ENCODE measurements around the gene ZSCAN5B. TPM values are rescaled to one million over a fixed set of nuclear protein-coding genes. Genes with fewer than 3 reads are reported as not detected.

Gene ZSCAN5B
- total and polyA plus RNA-seq, 9 of the 15 experiments (the other 6 are each of a cell fraction or from before 2014, with no cell fraction given), result 0.03 to 0.07 TPM; not detected in 7

GRCh38 chr19:56156768-56157167, 40.8 kb downstream of the ZSCAN5B start:
- ATAC-seq (no peak), DNase-seq (ENCODE audit: extremely low read depth in 1 of 4, low spot score in 3 of 4) (no peak), FAIRE-seq (no peak)
- in situ Hi-C loops (cut with MboI), result no loop called here
- ChIA-PET CTCF (ENCODE audit: low intra/inter-chr PET ratio) (no interaction called here), POLR2A (no interaction called here)
- no peak overlapping the region for H3K4me2 ChIP-seq (ENCODE audit: insufficient read depth, low read length)
- no peaks in the 10 kb centered on the region for H4K20me1 ChIP-seq (replicated peaks; ENCODE audit: control insufficient read depth, insufficient read depth, low read length)
- no peak overlapping the region for H3K27ac ChIP-seq (ENCODE audit: extremely low read depth, low read depth, low read length)
- 84% methylated on average over 11 of the region's 11 CpGs for WGBS (ENCODE audit: insufficient coverage, low coverage, missing lambda C conversion rate)
- TF ChIP-seq NUFIP1 (IDR thresholded peaks at IDR 0.05; ENCODE audit: partially characterized antibody) (no peak), POLR2G (IDR thresholded peaks at IDR 0.05; ENCODE audit: low read depth, low read length) (0 out of 2 replicates have a peak, but pooled peaks have one; percentile 11), ZNF24 (IDR thresholded peaks at IDR 0.05) (no peak), IFI16 (CRISPR knock-in tag; IDR thresholded peaks at IDR 0.05) (no peak)
- TF ChIP-seq, protein P1, sequence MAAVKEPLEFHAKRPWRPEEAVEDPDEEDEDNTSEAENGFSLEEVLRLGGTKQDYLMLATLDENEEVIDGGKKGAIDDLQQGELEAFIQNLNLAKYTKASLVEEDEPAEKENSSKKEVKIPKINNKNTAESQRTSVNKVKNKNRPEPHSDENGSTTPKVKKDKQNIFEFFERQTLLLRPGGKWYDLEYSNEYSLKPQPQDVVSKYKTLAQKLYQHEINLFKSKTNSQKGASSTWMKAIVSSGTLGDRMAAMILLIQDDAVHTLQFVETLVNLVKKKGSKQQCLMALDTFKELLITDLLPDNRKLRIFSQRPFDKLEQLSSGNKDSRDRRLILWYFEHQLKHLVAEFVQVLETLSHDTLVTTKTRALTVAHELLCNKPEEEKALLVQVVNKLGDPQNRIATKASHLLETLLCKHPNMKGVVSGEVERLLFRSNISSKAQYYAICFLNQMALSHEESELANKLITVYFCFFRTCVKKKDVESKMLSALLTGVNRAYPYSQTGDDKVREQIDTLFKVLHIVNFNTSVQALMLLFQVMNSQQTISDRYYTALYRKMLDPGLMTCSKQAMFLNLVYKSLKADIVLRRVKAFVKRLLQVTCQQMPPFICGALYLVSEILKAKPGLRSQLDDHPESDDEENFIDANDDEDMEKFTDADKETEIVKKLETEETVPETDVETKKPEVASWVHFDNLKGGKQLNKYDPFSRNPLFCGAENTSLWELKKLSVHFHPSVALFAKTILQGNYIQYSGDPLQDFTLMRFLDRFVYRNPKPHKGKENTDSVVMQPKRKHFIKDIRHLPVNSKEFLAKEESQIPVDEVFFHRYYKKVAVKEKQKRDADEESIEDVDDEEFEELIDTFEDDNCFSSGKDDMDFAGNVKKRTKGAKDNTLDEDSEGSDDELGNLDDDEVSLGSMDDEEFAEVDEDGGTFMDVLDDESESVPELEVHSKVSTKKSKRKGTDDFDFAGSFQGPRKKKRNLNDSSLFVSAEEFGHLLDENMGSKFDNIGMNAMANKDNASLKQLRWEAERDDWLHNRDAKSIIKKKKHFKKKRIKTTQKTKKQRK (IDR thresholded peaks at IDR 0.05; ENCODE audit: borderline replicate concordance, low read depth, low read length), result no peak
- H3K4me3 ChIP-seq, result no peak overlapping the region
- H3K4me1 ChIP-seq (replicated peaks in 1 of 2; ENCODE audit: control insufficient read depth in 2 of 2, insufficient read depth in 2 of 2, low read length in 2 of 2), result peaks cover 3 to 9% of the 10 kb centered on the region in 2 experiments; a peak in 2 of 5 replicates
- peaks cover 28% of the 10 kb centered on the region; the same call in 2 of the 3 replicates for H3K36me3 ChIP-seq (ENCODE audit: control insufficient read depth, insufficient read depth, low read length)
- no TSS peak for BruUV-seq (replicated peaks)
- intact Hi-C loops (cut with micrococcal nuclease), result no loop called here
- H3K9me3 ChIP-seq (replicated peaks; ENCODE audit: control insufficient read depth, insufficient read depth, low read depth, low read length), result no peaks in the 10 kb centered on the region
- no peaks in the 10 kb centered on the region for H3K27me3 ChIP-seq (ENCODE audit: control insufficient read depth in 2 of 2, insufficient read depth in 2 of 2, low read length in 2 of 2)
- no peak overlapping the region for H2AFZ ChIP-seq (ENCODE audit: low read depth, low read length)
- H3K9ac ChIP-seq (ENCODE audit: insufficient read depth in 1 of 2, low read depth in 2 of 2, low read length in 2 of 2), result no peak overlapping the region
- H3K9me1 ChIP-seq (ENCODE audit: control insufficient read depth, insufficient read depth, low read length), result no peaks in the 10 kb centered on the region
- H3K79me2 ChIP-seq (ENCODE audit: control insufficient read depth, insufficient read depth, low read length), result no peaks in the 10 kb centered on the region
